Neural cell (in vitro differentiated cells): ENCODE results near the gene SLC25A26. TPM values are rescaled to one million over a fixed set of nuclear protein-coding genes. Genes with fewer than 3 reads are reported as not detected.

Source experiments
- H2AFZ ChIP-seq: fragments of 200-600, 300-800 bp; sonication (generic), shearing (Covaris generic); 2 replicates; pipeline ENCODE4 v1.6.0; 2014; ENCODE audit warnings: low read depth, mild to moderate bottlenecking, antibody characterized with exemption, low read length, moderate library complexity
- H3F3A ChIP-seq: fragments of 200-600 bp; shearing (Covaris generic); 2 replicates; pipeline ENCODE4 v1.6.1; 2016; ENCODE audit warnings: mild to moderate bottlenecking, moderate library complexity, mixed read lengths, antibody characterized with exemption, low read length; ENCODE audit not compliant: insufficient read depth, poor library complexity, severe bottlenecking
- H3K27ac ChIP-seq: fragments of 200-600, 300-800 bp; sonication (generic), shearing (Covaris generic); 2 replicates; pipeline ENCODE4 v1.5.1; 2014; ENCODE audit warnings: mild to moderate bottlenecking, low read length, moderate library complexity
- H3K27me3 ChIP-seq: fragments of 300-800, 200-600 bp; sonication (generic), shearing (Covaris generic); 2 replicates; pipeline ENCODE4 v1.6.0; 2014; ENCODE audit warnings: mild to moderate bottlenecking, low read depth, low read length, moderate library complexity; ENCODE audit not compliant: insufficient read depth
- H3K36me3 ChIP-seq: fragments of 300-800, 200-600 bp; sonication (generic), shearing (Covaris generic); 2 replicates; pipeline ENCODE4 v1.5.1; 2014; ENCODE audit warnings: mild to moderate bottlenecking, antibody characterized with exemption, low read length, moderate library complexity; ENCODE audit not compliant: insufficient read depth
- H3K4me2 ChIP-seq: fragments of 300-800, 200-600 bp; sonication (generic), shearing (Covaris generic); 2 replicates; pipeline ENCODE4 v1.6.0; 2014; ENCODE audit warnings: mild to moderate bottlenecking, low read length
- H3K4me3 ChIP-seq: fragments of 300-800, 200-600 bp; sonication (generic), shearing (Covaris generic); 2 replicates; pipeline ENCODE4 v1.5.1; 2014; ENCODE audit warnings: mild to moderate bottlenecking, low read length, moderate library complexity
- H3K79me2 ChIP-seq: fragments of 200-600 bp; shearing (Covaris generic); replicated peaks from 2 replicates; pipeline ENCODE4 v1.6.0; 2014; ENCODE audit warnings: mild to moderate bottlenecking, low read length, moderate library complexity; ENCODE audit not compliant: insufficient read depth
- H3K9ac ChIP-seq: fragments of 300-800, 200-600 bp; sonication (generic), shearing (Covaris generic); 2 replicates; pipeline ENCODE4 v1.6.1; 2016; ENCODE audit warnings: mild to moderate bottlenecking, low read length, mixed read lengths
- H3K9me2 ChIP-seq: fragments of 200-600 bp; shearing (Covaris generic); 2 replicates; pipeline ENCODE4 v1.6.1; 2016; ENCODE audit warnings: mild to moderate bottlenecking, low read length, mixed read lengths; ENCODE audit not compliant: insufficient read depth
- H3K9me3 ChIP-seq: fragments of 200-600, 300-800 bp; sonication (generic), shearing (Covaris generic); 2 replicates; pipeline ENCODE4 v1.6.1; 2016; ENCODE audit warnings: mild to moderate bottlenecking, mixed run types, low read length, moderate library complexity, mixed read lengths
- H4K20me1 ChIP-seq: fragments of 200-600 bp; shearing (Covaris generic); 2 replicates; pipeline ENCODE4 v1.6.1; 2016; ENCODE audit warnings: mild to moderate bottlenecking, mixed run types; ENCODE audit not compliant: insufficient read depth
- EP300 ChIP-seq: fragments of 450-650 bp; conservative IDR thresholded peaks from 2 replicates; pipeline ENCODE4 v1.6.1; 2014; ENCODE audit warnings: antibody characterized with exemption, mild to moderate bottlenecking, moderate library complexity; ENCODE audit not compliant: poor library complexity, severe bottlenecking
- EZH2 ChIP-seq: fragments of 200-600, 300-800 bp; shearing (Covaris generic), sonication (generic); IDR thresholded peaks from 2 replicates; pipeline ENCODE4 v1.6.1; 2014; ENCODE audit warnings: antibody characterized with exemption, low read length, borderline replicate concordance, mild to moderate bottlenecking; ENCODE audit not compliant: insufficient read depth, poor library complexity, severe bottlenecking
- MXI1 ChIP-seq: fragments of 450-650 bp; conservative IDR thresholded peaks from 2 replicates; pipeline ENCODE4 v1.6.1; 2014; ENCODE audit warnings: antibody characterized with exemption, mild to moderate bottlenecking; ENCODE audit not compliant: poor library complexity, severe bottlenecking
- POLR2AphosphoS5 ChIP-seq: IDR thresholded peaks from 2 replicates; pipeline ENCODE4 v1.6.1; 2012
- RAD21 ChIP-seq: fragments of 450-650 bp; conservative IDR thresholded peaks from 2 replicates; pipeline ENCODE4 v1.6.1; 2014; ENCODE audit warnings: antibody characterized with exemption, mild to moderate bottlenecking, moderate library complexity
- SMC3 ChIP-seq: fragments of 450-650 bp; conservative IDR thresholded peaks from 2 replicates; pipeline ENCODE4 v1.6.1; 2014; ENCODE audit warnings: antibody characterized with exemption, mild to moderate bottlenecking, moderate library complexity; ENCODE audit not compliant: poor library complexity
- TAF1 ChIP-seq: IDR thresholded peaks from 2 replicates; pipeline ENCODE4 v1.6.1; 2012; ENCODE audit warnings: low read depth
- polyA plus RNA-seq: library from polyadenylated mRNA; depleted of rRNA; stranded (reverse); fragments of >200 nt; gene quantifications from 2 replicates; pipeline ENCODE4 v1.2.3, GENCODE V29; 2014
- TF ChIP-seq, protein P1 (sequence below): IDR thresholded peaks from 2 replicates; pipeline ENCODE4 v1.6.1; 2012; ENCODE audit warnings: borderline replicate concordance
- TF ChIP-seq, protein P2 (sequence below): fragments of 450-650 bp; IDR thresholded peaks from 2 replicates; pipeline ENCODE4 v1.5.1; 2014; ENCODE audit warnings: antibody characterized with exemption, mild to moderate bottlenecking, moderate library complexity; ENCODE audit not compliant: poor library complexity, severe bottlenecking

The SLC25A26 gene
- polyA plus RNA-seq, 1 donor from 2014 or later: 21.0 TPM

DNA sequence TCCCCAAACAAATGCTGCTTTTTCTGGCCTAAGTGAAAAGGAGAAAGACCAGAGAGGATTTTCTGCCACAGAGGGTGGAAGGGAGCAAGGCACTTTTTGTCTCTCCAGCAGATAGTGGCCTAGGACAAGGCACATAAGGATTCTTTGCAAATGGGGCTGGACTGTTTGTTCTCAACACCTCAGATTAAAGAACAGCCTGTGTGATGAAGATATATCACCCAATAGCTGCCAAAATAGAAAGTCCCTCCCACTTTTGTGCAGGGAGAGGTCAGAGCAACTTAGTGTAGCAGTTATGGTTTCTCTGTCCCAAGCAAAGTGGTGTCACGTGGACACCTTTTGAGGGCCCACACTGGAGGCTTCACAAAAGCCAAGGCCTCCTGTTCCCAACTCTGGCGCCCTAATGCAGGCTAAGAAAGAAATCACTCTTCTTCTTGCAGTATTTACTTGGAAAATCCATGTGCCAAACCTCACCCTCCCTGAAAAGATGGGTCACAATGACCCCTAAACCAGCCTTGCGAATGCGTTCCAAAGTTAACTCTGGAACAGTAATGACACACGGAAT, 195.1 kb downstream of the SLC25A26 start:
- Histone ChIP-seq H3K4me2 (no peak overlapping the region), H3K9me2 (no peaks in the 10 kb centered on the region), H3K4me3 (no peak overlapping the region), H3K9ac (no peak overlapping the region), H3K27ac (no peak overlapping the region), H2AFZ (no peak overlapping the region), H3K9me3 (peaks cover 3% of the 10 kb centered on the region), H3K36me3 (peaks cover 6% of the 10 kb centered on the region), H3F3A (no peaks in the 10 kb centered on the region), H3K27me3 (no peaks in the 10 kb centered on the region), H4K20me1 (no peaks in the 10 kb centered on the region), H3K79me2 (peaks cover 4% of the 10 kb centered on the region)
- TF ChIP-seq MXI1 (no peak), EP300 (no peak), EZH2 (no peak), POLR2AphosphoS5 (no peak), TAF1 (no peak), SMC3 (no peak), RAD21 (no peak)
- TF ChIP-seq, protein P1, sequence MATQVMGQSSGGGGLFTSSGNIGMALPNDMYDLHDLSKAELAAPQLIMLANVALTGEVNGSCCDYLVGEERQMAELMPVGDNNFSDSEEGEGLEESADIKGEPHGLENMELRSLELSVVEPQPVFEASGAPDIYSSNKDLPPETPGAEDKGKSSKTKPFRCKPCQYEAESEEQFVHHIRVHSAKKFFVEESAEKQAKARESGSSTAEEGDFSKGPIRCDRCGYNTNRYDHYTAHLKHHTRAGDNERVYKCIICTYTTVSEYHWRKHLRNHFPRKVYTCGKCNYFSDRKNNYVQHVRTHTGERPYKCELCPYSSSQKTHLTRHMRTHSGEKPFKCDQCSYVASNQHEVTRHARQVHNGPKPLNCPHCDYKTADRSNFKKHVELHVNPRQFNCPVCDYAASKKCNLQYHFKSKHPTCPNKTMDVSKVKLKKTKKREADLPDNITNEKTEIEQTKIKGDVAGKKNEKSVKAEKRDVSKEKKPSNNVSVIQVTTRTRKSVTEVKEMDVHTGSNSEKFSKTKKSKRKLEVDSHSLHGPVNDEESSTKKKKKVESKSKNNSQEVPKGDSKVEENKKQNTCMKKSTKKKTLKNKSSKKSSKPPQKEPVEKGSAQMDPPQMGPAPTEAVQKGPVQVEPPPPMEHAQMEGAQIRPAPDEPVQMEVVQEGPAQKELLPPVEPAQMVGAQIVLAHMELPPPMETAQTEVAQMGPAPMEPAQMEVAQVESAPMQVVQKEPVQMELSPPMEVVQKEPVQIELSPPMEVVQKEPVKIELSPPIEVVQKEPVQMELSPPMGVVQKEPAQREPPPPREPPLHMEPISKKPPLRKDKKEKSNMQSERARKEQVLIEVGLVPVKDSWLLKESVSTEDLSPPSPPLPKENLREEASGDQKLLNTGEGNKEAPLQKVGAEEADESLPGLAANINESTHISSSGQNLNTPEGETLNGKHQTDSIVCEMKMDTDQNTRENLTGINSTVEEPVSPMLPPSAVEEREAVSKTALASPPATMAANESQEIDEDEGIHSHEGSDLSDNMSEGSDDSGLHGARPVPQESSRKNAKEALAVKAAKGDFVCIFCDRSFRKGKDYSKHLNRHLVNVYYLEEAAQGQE: no peak
- TF ChIP-seq, protein P2, sequence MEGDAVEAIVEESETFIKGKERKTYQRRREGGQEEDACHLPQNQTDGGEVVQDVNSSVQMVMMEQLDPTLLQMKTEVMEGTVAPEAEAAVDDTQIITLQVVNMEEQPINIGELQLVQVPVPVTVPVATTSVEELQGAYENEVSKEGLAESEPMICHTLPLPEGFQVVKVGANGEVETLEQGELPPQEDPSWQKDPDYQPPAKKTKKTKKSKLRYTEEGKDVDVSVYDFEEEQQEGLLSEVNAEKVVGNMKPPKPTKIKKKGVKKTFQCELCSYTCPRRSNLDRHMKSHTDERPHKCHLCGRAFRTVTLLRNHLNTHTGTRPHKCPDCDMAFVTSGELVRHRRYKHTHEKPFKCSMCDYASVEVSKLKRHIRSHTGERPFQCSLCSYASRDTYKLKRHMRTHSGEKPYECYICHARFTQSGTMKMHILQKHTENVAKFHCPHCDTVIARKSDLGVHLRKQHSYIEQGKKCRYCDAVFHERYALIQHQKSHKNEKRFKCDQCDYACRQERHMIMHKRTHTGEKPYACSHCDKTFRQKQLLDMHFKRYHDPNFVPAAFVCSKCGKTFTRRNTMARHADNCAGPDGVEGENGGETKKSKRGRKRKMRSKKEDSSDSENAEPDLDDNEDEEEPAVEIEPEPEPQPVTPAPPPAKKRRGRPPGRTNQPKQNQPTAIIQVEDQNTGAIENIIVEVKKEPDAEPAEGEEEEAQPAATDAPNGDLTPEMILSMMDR: no peak

DNA sequence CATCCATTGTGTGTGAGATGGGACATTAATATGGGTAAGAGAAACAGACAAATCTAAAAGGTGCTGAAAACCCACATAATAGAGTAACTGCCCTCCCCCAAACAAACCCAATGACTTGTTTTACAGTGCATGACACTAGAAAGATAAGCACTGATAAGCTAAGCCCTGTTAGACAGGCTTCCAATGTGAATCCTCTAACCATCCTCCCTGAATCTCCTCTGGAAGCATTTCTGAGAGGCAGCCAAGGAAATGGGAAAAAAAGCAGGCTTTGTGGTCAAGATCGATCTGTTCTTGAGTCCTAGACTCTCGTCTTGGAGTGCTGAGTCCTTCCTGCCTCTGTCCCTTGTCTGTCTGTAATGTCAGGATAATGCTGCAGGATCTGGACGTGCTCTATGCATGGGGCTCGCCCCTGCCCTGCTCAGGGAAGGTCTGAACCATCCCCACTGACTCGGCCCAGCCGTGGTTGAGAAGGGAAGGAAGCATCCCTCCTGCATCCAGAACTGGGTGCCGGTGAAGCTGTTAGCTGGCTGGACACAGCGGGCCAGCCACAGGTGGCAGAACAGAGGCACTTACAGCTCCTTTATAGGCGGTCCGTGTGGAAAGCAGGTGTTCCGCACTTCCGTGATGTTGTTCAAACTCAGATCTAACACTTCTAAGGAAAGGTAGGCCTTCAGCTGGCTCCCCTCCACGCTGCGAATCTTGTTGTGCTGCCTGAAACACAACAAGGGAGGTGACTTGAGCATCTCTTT, 195.9 kb downstream of the SLC25A26 start:
- Histone ChIP-seq H3K79me2 (peaks cover 4% of the 10 kb centered on the region), H3K27me3 (no peaks in the 10 kb centered on the region), H3F3A (no peaks in the 10 kb centered on the region), H3K36me3 (peaks cover 6% of the 10 kb centered on the region), H2AFZ (no peak overlapping the region), H3K27ac (no peak overlapping the region), H3K9me3 (peaks cover 6% of the 10 kb centered on the region), H3K4me3 (no peak overlapping the region), H3K4me2 (no peak overlapping the region), H3K9ac (no peak overlapping the region), H4K20me1 (no peaks in the 10 kb centered on the region), H3K9me2 (no peaks in the 10 kb centered on the region)
- TF ChIP-seq EP300: no peak
- TF ChIP-seq MXI1: no peak
- TF ChIP-seq, protein P2: no peak
- TF ChIP-seq EZH2: no peak
- TF ChIP-seq, protein P1: no peak
- no peak for TF ChIP-seq TAF1
- TF ChIP-seq POLR2AphosphoS5: no peak
- TF ChIP-seq SMC3: no peak
- no peak for TF ChIP-seq RAD21
